Activated naive CD4-positive, alpha-beta T cell treated with anti-CD3 and anti-CD28 coated beads for 36 hours (primary cell): ENCODE data around the gene C10orf67. TPM values are rescaled to one million over a fixed set of nuclear protein-coding genes. Genes with fewer than 3 reads are reported as not detected.
A peak's percentile ranks its signal among the peaks of the same experiment; 100 is the strongest.
"Not testable (repeated sequence)": the region's sequence is repeated elsewhere in the genome, so short reads cannot be mapped to it uniquely, and the experiment has no call there.

Experiments used
- CTCF ChIA-PET: fragments of 350-600 bp; sonication (Branson Sonifier 250); formaldehyde crosslinking; loops from one replicate; lab custom pipeline; 2021; ENCODE audit warnings: antibody characterized with exemption; lab: Charles Lee
- DNase-seq: peaks from one replicate; pipeline ENCODE4 v3.0.0-alpha.2; 2020
- H3K27ac Mint-ChIP-seq: one replicate; pipeline ENCODE4 v1.8.0; 2021; ENCODE audit warnings: mild to moderate bottlenecking, mixed read lengths
- H3K27me3 Mint-ChIP-seq: one replicate; pipeline ENCODE4 v1.8.0; 2021; ENCODE audit warnings: low read depth, mixed read lengths
- H3K36me3 Mint-ChIP-seq: one replicate; pipeline ENCODE4 v1.8.0; 2021; ENCODE audit warnings: low read depth, mixed read lengths
- H3K4me1 Mint-ChIP-seq: one replicate; pipeline ENCODE4 v1.8.0; 2021; ENCODE audit warnings: low read depth, mixed read lengths
- H3K4me3 Mint-ChIP-seq: one replicate; pipeline ENCODE4 v1.8.0; 2021; ENCODE audit warnings: mild to moderate bottlenecking, moderate library complexity, mixed read lengths
- H3K9me3 Mint-ChIP-seq: one replicate; pipeline ENCODE4 v1.8.0; 2021; ENCODE audit warnings: mixed read lengths
- intact Hi-C: fragments of 100-400 bp; cut with micrococcal nuclease; formaldehyde crosslinking; loops from one replicate; pipeline ENCODE4 v1.15.1; 2023
- total RNA-seq, 2 experiments: library from RNA; stranded (reverse); gene quantifications; one replicate each; pipeline ENCODE4 v1.2.3, GENCODE V29; 2021

The C10orf67 gene
- total RNA-seq, 2 experiments from 2014 or later = 2.0 to 3.2 TPM

- H3K27ac Mint-ChIP-seq = no peak overlapping the region
- H3K9me3 Mint-ChIP-seq = peaks cover 4% of the 10 kb centered on the region
- intact Hi-C loops = loop anchor here (10.0 kb wide), 1 partner anchor 1197 kb away; no protein-coding TSS in a partner anchor
- DNase-seq = no peak
- no peaks in the 10 kb centered on the region for H3K27me3 Mint-ChIP-seq
- H3K36me3 Mint-ChIP-seq = peaks cover 13% of the 10 kb centered on the region
- CTCF ChIA-PET = interaction anchor here (0.6 kb wide), 1 partner anchor 243 kb away, joined by 3 read pairs; no protein-coding TSS in a partner anchor
- H3K4me1 Mint-ChIP-seq = peaks cover 12% of the 10 kb centered on the region
- H3K4me3 Mint-ChIP-seq = no peak overlapping the region
Observed at GRCh38 chr10:23317416-23317815, 27.2 kb downstream of the C10orf67 start.

GRCh38 chr10:23316406-23316805 is 28.2 kb downstream of the C10orf67 start:
- CTCF ChIA-PET = interaction anchor here (0.6 to 4.9 kb wide), 9 partner anchors 24 to 385 kb away, joined by 3 to 106 read pairs (median 4); no protein-coding TSS in a partner anchor
- Mint-ChIP-seq H3K4me3 (no peak overlapping the region), H3K27me3 (no peaks in the 10 kb centered on the region), H3K27ac (no peak overlapping the region), H3K36me3 (peaks cover 13% of the 10 kb centered on the region), H3K4me1 (peaks cover 6% of the 10 kb centered on the region), H3K9me3 (peaks cover 4% of the 10 kb centered on the region)
- DNase-seq = no peak
- intact Hi-C loops = loop anchor here (10.0 kb wide), 1 partner anchor 1198 kb away; no protein-coding TSS in a partner anchor

GRCh38 chr10:23315966-23316365 is 28.6 kb downstream of the C10orf67 start:
- no peaks in the 10 kb centered on the region for H3K27me3 Mint-ChIP-seq
- H3K4me3 Mint-ChIP-seq = no peak overlapping the region
- peaks cover 4% of the 10 kb centered on the region for H3K9me3 Mint-ChIP-seq
- peaks cover 6% of the 10 kb centered on the region for H3K4me1 Mint-ChIP-seq
- H3K27ac Mint-ChIP-seq = no peak overlapping the region
- CTCF ChIA-PET = interaction anchor here (0.8 to 4.9 kb wide), 13 partner anchors 23 to 385 kb away, joined by 3 to 106 read pairs (median 4); partner anchors contain the start of gene OTUD1
- intact Hi-C loops = loop anchor here (1.0 to 10.0 kb wide), 5 partner anchors 158 to 1199 kb away; no protein-coding TSS in a partner anchor
- H3K36me3 Mint-ChIP-seq = peaks cover 13% of the 10 kb centered on the region
- no peak for DNase-seq

- Mint-ChIP-seq H3K4me3 (no peak overlapping the region), H3K9me3 (peaks cover 4% of the 10 kb centered on the region), H3K4me1 (peaks cover 4% of the 10 kb centered on the region), H3K27ac (no peak overlapping the region), H3K36me3 (peaks cover 12% of the 10 kb centered on the region), H3K27me3 (no peaks in the 10 kb centered on the region)
- intact Hi-C loops = loop anchor here (1.0 to 10.0 kb wide), 6 partner anchors 157 to 1200 kb away; no protein-coding TSS in a partner anchor
- peak; percentile 71 for DNase-seq
- CTCF ChIA-PET = interaction anchor here (0.6 to 4.9 kb wide), 42 partner anchors 9 to 401 kb away, joined by 3 to 106 read pairs (median 4); partner anchors contain the start of genes C10orf67 and OTUD1
Observed at GRCh38 chr10:23314835-23315239, 29.8 kb downstream of the C10orf67 start.

- no peak overlapping the region for H3K4me3 Mint-ChIP-seq
- CTCF ChIA-PET = interaction anchor here (1.6 kb wide), 1 partner anchor 218 kb away, joined by 5 read pairs; no protein-coding TSS in a partner anchor
- no peak for DNase-seq
- no peaks in the 10 kb centered on the region for H3K36me3 Mint-ChIP-seq
- no peaks in the 10 kb centered on the region for H3K27me3 Mint-ChIP-seq
- no peaks in the 10 kb centered on the region for H3K9me3 Mint-ChIP-seq
- peaks cover 4% of the 10 kb centered on the region for H3K4me1 Mint-ChIP-seq
- intact Hi-C loops = loop anchor here (10.0 kb wide), 1 partner anchor 1204 kb away; no protein-coding TSS in a partner anchor
- H3K27ac Mint-ChIP-seq = no peak overlapping the region
Observed at GRCh38 chr10:23311034-23311433, 33.6 kb downstream of the C10orf67 start.

- no peaks in the 10 kb centered on the region for H3K27me3 Mint-ChIP-seq
- DNase-seq = no peak
- peaks cover 4% of the 10 kb centered on the region for H3K4me1 Mint-ChIP-seq
- intact Hi-C loops = loop anchor here (10.0 kb wide), 1 partner anchor 1204 kb away; no protein-coding TSS in a partner anchor
- no peak overlapping the region for H3K27ac Mint-ChIP-seq
- no peak overlapping the region for H3K4me3 Mint-ChIP-seq
- CTCF ChIA-PET = interaction anchor here (0.6 to 1.6 kb wide), 2 partner anchors 54 to 218 kb away, joined by 3 to 5 read pairs; no protein-coding TSS in a partner anchor
- H3K36me3 Mint-ChIP-seq = no peaks in the 10 kb centered on the region
- no peaks in the 10 kb centered on the region for H3K9me3 Mint-ChIP-seq
Observed at GRCh38 chr10:23310404-23310803, 34.2 kb downstream of the C10orf67 start.

GRCh38 chr10:23299961-23300360 is 44.6 kb downstream of the C10orf67 start:
- H3K27me3 Mint-ChIP-seq, H3K9me3 Mint-ChIP-seq, H3K4me1 Mint-ChIP-seq, intact Hi-C loops, DNase-seq, H3K36me3 Mint-ChIP-seq, H3K27ac Mint-ChIP-seq, H3K4me3 Mint-ChIP-seq, CTCF ChIA-PET: not testable (repeated sequence)

GRCh38 chr10:23294638-23295247 is 49.9 kb downstream of the C10orf67 start:
- Mint-ChIP-seq H3K27me3 (peaks cover 14% of the 10 kb centered on the region), H3K9me3 (no peaks in the 10 kb centered on the region), H3K4me3 (no peak overlapping the region), H3K27ac (no peak overlapping the region), H3K4me1 (peaks cover 2% of the 10 kb centered on the region), H3K36me3 (no peaks in the 10 kb centered on the region)
- intact Hi-C loops = loop anchor here (1.0 to 5.0 kb wide), 4 partner anchors 212 to 903 kb away; no protein-coding TSS in a partner anchor
- DNase-seq = no peak
- CTCF ChIA-PET = interaction anchor here (0.6 to 5.3 kb wide), 13 partner anchors 11 to 363 kb away, joined by 3 to 71 read pairs (median 4); no protein-coding TSS in a partner anchor

- Mint-ChIP-seq H3K36me3 (no peaks in the 10 kb centered on the region), H3K9me3 (no peaks in the 10 kb centered on the region), H3K4me1 (peaks cover 2% of the 10 kb centered on the region), H3K4me3 (no peak overlapping the region), H3K27me3 (peaks cover 14% of the 10 kb centered on the region), H3K27ac (no peak overlapping the region)
- peak; percentile 25 for DNase-seq
- intact Hi-C loops = loop anchor here (1.0 to 5.0 kb wide), 5 partner anchors 136 to 903 kb away; no protein-coding TSS in a partner anchor
- CTCF ChIA-PET = interaction anchor here (0.7 to 5.3 kb wide), 17 partner anchors 10 to 397 kb away, joined by 3 to 71 read pairs (median 3); no protein-coding TSS in a partner anchor
Observed at GRCh38 chr10:23293973-23294590, 50.5 kb downstream of the C10orf67 start.

GRCh38 chr10:23293145-23293724 is 51.4 kb downstream of the C10orf67 start:
- no peaks in the 10 kb centered on the region for H3K36me3 Mint-ChIP-seq
- no peak overlapping the region for H3K4me3 Mint-ChIP-seq
- no peaks in the 10 kb centered on the region for H3K9me3 Mint-ChIP-seq
- CTCF ChIA-PET = interaction anchor here (0.6 to 5.3 kb wide), 20 partner anchors 8 to 1223 kb away, joined by 3 to 71 read pairs (median 4); no protein-coding TSS in a partner anchor
- H3K27ac Mint-ChIP-seq = no peak overlapping the region
- peak; percentile 71 for DNase-seq
- intact Hi-C loops = loop anchor here (1.0 to 5.0 kb wide), 3 partner anchors 135 to 904 kb away; no protein-coding TSS in a partner anchor
- peaks cover 14% of the 10 kb centered on the region for H3K27me3 Mint-ChIP-seq
- H3K4me1 Mint-ChIP-seq = peaks cover 2% of the 10 kb centered on the region

- peaks cover 2% of the 10 kb centered on the region for H3K4me1 Mint-ChIP-seq
- no peak for DNase-seq
- intact Hi-C loops = loop anchor here (5.0 kb wide), 2 partner anchors 209 to 906 kb away; no protein-coding TSS in a partner anchor
- H3K36me3 Mint-ChIP-seq = no peaks in the 10 kb centered on the region
- H3K9me3 Mint-ChIP-seq = peaks cover 3% of the 10 kb centered on the region
- CTCF ChIA-PET = interaction anchor here (0.6 to 5.3 kb wide), 9 partner anchors 23 to 238 kb away, joined by 3 to 71 read pairs (median 5); no protein-coding TSS in a partner anchor
- H3K4me3 Mint-ChIP-seq = no peak overlapping the region
- H3K27ac Mint-ChIP-seq = no peak overlapping the region
- peaks cover 14% of the 10 kb centered on the region for H3K27me3 Mint-ChIP-seq
Observed at GRCh38 chr10:23291551-23292334, 52.9 kb downstream of the C10orf67 start.
